Endothelial cell (in vitro differentiated cells): ENCODE results near the gene NPSR1. TPM values are rescaled to one million over a fixed set of nuclear protein-coding genes. Genes with fewer than 3 reads are reported as not detected.
"Not testable (repeated sequence)": the region's sequence is repeated elsewhere in the genome, so short reads cannot be mapped to it uniquely, and the experiment has no call there.

ENCODE experiments used
- DNase-seq: peaks from one replicate; pipeline ENCODE4 v3.0.0; 2021; ENCODE audit warnings: low spot score
- H3K27ac Mint-ChIP-seq: one replicate; pipeline ENCODE4 v1.8.0; 2021; ENCODE audit warnings: mixed read lengths, inconsistent platforms; ENCODE audit not compliant: unreplicated experiment
- H3K27me3 Mint-ChIP-seq: one replicate; pipeline ENCODE4 v1.8.0; 2021; ENCODE audit warnings: mild to moderate bottlenecking, moderate library complexity, mixed read lengths, inconsistent platforms; ENCODE audit not compliant: unreplicated experiment
- H3K36me3 Mint-ChIP-seq: one replicate; pipeline ENCODE4 v1.8.0; 2021; ENCODE audit warnings: mild to moderate bottlenecking, low read depth, mixed read lengths, inconsistent platforms; ENCODE audit not compliant: unreplicated experiment
- H3K4me1 Mint-ChIP-seq: one replicate; pipeline ENCODE4 v1.8.0; 2021; ENCODE audit warnings: mild to moderate bottlenecking, mixed read lengths, inconsistent platforms; ENCODE audit not compliant: unreplicated experiment
- H3K4me3 Mint-ChIP-seq: one replicate; pipeline ENCODE4 v1.8.0; 2021; ENCODE audit warnings: mild to moderate bottlenecking, mixed read lengths, inconsistent platforms; ENCODE audit not compliant: unreplicated experiment
- H3K9me3 Mint-ChIP-seq: one replicate; pipeline ENCODE4 v1.8.0; 2021; ENCODE audit warnings: mixed read lengths, inconsistent platforms; ENCODE audit not compliant: unreplicated experiment
- total RNA-seq: library from RNA; stranded (reverse); fragmentation: NEBNext Ultra II Directional; extraction: Animal tissue kit (Norgen Biotek cat#: 25700); gene quantifications from one replicate; pipeline ENCODE4 v1.2.1, GENCODE V29; 2021; ENCODE audit not compliant: unreplicated experiment
- TF ChIP-seq, protein P1 (sequence below): fragments of 200-600 bp; sonication (generic); IDR thresholded peaks from one replicate; pipeline ENCODE4 v1.5.0; 2021; ENCODE audit warnings: antibody characterized with exemption; ENCODE audit not compliant: unreplicated experiment

Gene NPSR1
- total RNA-seq, 1 donor from 2014 or later, result not detected

DNA sequence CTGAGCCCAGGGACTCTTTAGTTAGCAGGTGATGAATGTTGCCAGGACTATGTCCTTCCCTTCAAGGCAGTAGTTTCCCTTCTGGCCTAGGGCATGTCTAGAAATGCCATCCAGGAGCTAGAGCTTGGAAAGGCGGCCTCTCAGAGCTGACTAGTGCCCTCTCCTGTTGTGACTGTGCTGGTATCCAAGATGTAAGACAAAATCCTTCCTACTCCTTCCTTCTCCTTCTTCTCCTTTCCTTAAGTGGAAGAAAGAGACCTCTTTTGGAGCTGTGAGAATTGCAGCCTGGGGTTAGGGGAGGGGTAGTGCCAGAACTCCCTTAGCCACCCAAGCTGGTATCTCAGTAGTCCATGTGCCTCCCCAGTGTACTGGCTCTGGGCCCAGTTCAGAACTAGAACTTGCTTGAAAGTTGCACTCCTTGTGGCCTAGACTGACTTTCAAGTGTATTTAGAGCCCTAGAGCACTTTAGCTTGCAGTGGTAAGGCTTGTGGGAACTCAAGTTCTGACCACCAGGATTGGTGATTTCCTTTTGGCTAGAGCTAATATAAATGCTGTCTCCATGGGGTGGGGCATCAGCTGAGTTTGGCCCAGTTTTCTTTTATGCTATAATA lies 118.8 kb downstream of the NPSR1 start:
- no peak overlapping the region for H3K27ac Mint-ChIP-seq
- H3K4me3 Mint-ChIP-seq, result no peak overlapping the region
- peaks cover under 1% of the 10 kb centered on the region for H3K27me3 Mint-ChIP-seq
- TF ChIP-seq, protein P1, sequence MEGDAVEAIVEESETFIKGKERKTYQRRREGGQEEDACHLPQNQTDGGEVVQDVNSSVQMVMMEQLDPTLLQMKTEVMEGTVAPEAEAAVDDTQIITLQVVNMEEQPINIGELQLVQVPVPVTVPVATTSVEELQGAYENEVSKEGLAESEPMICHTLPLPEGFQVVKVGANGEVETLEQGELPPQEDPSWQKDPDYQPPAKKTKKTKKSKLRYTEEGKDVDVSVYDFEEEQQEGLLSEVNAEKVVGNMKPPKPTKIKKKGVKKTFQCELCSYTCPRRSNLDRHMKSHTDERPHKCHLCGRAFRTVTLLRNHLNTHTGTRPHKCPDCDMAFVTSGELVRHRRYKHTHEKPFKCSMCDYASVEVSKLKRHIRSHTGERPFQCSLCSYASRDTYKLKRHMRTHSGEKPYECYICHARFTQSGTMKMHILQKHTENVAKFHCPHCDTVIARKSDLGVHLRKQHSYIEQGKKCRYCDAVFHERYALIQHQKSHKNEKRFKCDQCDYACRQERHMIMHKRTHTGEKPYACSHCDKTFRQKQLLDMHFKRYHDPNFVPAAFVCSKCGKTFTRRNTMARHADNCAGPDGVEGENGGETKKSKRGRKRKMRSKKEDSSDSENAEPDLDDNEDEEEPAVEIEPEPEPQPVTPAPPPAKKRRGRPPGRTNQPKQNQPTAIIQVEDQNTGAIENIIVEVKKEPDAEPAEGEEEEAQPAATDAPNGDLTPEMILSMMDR, result no peak
- H3K36me3 Mint-ChIP-seq, result no peaks in the 10 kb centered on the region
- no peaks in the 10 kb centered on the region for H3K4me1 Mint-ChIP-seq
- no peaks in the 10 kb centered on the region for H3K9me3 Mint-ChIP-seq
- no peak for DNase-seq

DNA sequence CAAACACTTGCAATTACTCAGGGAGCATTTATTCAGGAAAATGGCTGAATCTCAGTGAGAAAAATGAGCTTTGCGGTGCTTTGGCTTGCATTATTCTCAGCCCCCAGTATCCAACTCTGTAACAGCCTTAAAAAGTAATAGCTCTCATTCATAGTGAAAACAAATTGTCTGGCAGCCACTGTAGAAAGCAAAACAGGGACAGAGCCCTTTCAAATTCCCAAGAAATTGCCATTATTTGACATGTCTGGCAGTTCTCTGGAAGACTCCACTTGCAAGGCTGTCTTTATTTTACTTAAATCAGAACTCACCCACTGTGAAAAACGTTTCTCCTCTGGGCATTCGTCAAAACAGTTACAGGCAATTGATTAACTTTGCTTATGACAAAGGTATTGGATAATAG lies 122.5 kb downstream of the NPSR1 start:
- Mint-ChIP-seq H3K36me3 (no peaks in the 10 kb centered on the region), H3K27me3 (peaks cover 2% of the 10 kb centered on the region), H3K27ac (no peak overlapping the region), H3K9me3 (no peaks in the 10 kb centered on the region), H3K4me3 (no peak overlapping the region), H3K4me1 (no peaks in the 10 kb centered on the region)
- no peak for DNase-seq
- TF ChIP-seq, protein P1, result no peak

DNA sequence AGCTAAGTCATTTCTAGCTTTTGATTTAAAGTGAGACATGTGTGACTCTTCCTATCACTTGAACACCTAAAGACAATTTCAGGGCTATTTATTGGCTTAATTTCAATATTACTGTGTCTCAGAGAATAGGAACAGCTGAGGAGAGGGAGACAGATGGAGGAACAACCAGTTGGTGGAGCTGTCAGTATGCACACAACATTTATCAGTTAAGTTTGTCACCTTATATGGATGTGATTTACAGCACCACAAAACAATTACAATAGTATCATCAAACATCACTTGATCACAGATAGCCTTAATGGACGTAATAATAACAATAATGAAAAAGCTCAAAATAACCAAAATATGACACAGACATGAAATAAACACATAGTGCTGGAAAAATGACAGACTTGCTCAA lies 129.6 kb downstream of the NPSR1 start:
- no peak overlapping the region for H3K27ac Mint-ChIP-seq
- no peak overlapping the region for H3K4me3 Mint-ChIP-seq
- no peaks in the 10 kb centered on the region for H3K4me1 Mint-ChIP-seq
- H3K27me3 Mint-ChIP-seq, result no peaks in the 10 kb centered on the region
- TF ChIP-seq, protein P1, result no peak
- H3K36me3 Mint-ChIP-seq, result no peaks in the 10 kb centered on the region
- DNase-seq, result no peak
- no peaks in the 10 kb centered on the region for H3K9me3 Mint-ChIP-seq

DNA sequence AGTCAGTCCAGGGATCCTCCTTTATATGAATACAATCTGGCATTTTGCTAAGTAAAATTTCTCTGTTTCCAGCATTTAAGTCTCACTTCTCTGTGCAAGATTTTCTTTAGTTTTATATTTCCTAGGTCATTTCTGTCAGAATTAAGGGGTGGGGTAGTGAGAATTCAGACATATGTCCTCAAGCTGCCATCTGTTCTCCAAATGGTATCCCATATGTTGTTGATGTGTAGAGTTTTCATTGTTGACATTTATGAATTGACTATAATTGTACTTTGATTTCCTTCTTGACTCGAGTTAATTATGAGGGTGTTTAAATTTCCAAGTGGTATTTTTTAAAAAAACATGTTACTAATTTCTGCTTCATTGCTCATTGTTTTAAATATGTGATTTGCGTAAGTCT lies 148.8 kb downstream of the NPSR1 start:
- Mint-ChIP-seq H3K27me3 (no peaks in the 10 kb centered on the region), H3K9me3 (no peaks in the 10 kb centered on the region), H3K36me3 (no peaks in the 10 kb centered on the region), H3K4me3 (no peak overlapping the region), H3K4me1 (no peaks in the 10 kb centered on the region), H3K27ac (no peak overlapping the region)
- TF ChIP-seq, protein P1, result no peak
- no peak for DNase-seq

DNA sequence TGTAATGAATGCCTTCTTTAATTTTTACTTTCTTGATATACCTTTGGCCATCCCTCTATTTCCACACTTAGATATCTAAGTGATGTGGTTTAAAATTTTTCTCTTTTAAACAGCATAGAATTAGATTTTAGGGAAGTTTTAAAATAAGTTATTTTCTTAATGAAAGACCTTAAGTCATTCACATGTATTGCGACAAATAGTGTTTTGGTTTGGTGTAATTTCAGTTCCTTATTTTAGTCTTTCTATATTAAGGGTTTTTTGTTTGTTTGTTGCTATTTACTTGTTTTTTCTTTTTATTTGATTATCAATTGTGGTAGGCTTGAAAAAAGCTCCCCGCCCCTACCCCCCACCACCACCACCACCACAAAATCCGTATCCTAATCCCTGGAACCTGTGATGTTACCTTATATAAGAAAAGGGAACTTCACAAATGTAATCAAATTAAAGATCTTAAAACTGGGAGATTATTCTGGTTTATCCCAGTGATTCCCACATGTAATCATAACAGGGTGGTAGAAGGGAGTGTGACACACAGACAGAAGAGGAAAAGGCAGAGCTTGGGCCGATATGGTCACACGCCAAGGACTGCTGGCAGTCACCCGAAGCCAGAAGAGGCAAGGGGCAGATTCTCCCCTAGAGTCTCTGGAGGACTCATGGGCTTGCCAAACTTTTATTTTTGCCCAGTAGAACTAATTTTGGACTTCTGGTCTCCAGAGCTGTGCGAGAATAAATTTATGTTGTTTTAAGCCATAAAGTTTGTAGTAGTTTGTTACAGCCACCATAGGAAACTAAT lies 149.7 kb downstream of the NPSR1 start:
- Mint-ChIP-seq H3K27me3 (no peaks in the 10 kb centered on the region), H3K27ac (no peak overlapping the region), H3K4me1 (no peaks in the 10 kb centered on the region)

DNA sequence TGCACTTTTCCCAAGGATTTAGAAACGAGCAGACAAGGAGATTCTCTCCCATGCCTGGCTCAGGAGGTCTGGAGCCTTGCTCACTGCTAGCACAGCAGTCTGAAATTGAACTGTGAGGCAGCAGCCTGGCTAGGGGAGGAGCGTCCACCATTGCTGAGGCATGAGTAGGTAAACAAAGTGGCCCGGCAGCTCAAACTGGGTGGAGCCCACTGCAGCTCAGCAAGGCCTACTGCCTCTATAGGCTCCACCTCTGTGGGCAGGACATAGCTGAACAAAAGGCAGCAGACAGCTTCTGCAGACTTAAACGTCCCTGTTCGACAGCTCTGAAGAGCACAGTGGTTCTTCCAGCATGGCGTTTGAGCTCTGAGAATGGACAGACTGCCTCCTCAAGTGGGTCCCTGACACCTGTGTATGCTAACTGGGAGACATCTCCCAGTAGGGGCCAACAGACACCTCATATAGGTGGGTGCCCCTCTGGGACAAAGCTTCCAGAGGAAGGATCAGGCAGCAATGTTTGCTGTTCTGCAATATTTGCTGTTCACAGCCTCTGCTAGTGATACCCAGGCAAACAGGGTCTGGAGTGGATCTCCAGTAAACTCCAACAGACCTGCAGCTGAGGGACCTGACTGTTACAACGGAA lies 156.3 kb downstream of the NPSR1 start:
- H3K27ac Mint-ChIP-seq, H3K36me3 Mint-ChIP-seq, H3K9me3 Mint-ChIP-seq, H3K4me3 Mint-ChIP-seq, H3K4me1 Mint-ChIP-seq, H3K27me3 Mint-ChIP-seq, DNase-seq: not testable (repeated sequence)

More for the DNA sequence above, 149.7 kb downstream of the NPSR1 start:
- Mint-ChIP-seq H3K9me3 (no peaks in the 10 kb centered on the region), H3K36me3 (no peaks in the 10 kb centered on the region), H3K4me3 (no peak overlapping the region)
- no peak for DNase-seq
- TF ChIP-seq, protein P1, result no peak
